ENCODE results near the gene PANK1. TPM values are rescaled to one million over a fixed set of nuclear protein-coding genes. Genes with fewer than 3 reads are reported as not detected.

PANK1 gene
- total RNA-seq, 1 donor from 2014 or later = 38.0 TPM

DNA sequence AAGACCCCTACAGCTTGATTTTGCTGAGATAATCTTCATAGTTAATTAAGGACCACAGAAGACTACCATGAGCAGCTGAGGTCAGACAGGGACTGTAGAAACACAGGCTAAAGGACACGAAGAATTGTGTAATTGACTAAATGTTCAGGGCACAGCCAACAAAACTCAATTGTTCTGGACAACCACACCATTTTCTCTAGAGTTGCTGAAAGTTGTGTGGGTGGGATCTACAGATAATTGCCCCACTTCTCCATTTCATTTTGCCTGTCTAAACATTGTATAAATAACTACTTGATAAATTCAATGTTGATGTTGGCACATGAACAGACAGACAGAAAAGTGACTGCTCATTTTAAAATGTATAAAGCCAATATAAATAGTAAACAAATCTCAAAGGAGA lies 70.7 kb downstream of the PANK1 start:
- Mint-ChIP-seq H3K9me3 (peaks cover 6% of the 10 kb centered on the region), H3K4me1 (no peaks in the 10 kb centered on the region), H3K27ac (no peak overlapping the region), H3K27me3 (ENCODE audit: insufficient read depth, low read depth) (no peaks in the 10 kb centered on the region), H3K36me3 (peaks cover 4% of the 10 kb centered on the region), H3K4me3 (no peak overlapping the region)
- no peaks in the 10 kb centered on the region for H3K79me2 ChIP-seq (ENCODE audit: low read depth)
- no peak overlapping the region for H2AFZ ChIP-seq (replicated peaks)
- no peak overlapping the region for H3K4me2 ChIP-seq
- DNase-seq (ENCODE audit: low spot score) = no peak
- H4K20me1 ChIP-seq (ENCODE audit: low read depth) = no peaks in the 10 kb centered on the region
- no peak overlapping the region for H3K9ac ChIP-seq
- no peaks in the 10 kb centered on the region for H3K4me1 ChIP-seq
- H3K36me3 ChIP-seq = no peaks in the 10 kb centered on the region
- H3K4me3 ChIP-seq = no peak overlapping the region
- H3K9me3 ChIP-seq (ENCODE audit: low read depth) = no peaks in the 10 kb centered on the region
- TF ChIP-seq EZH2phosphoT487 (IDR thresholded peaks at IDR 0.05) = no peak
- no peak for TF ChIP-seq EZH2 (IDR thresholded peaks at IDR 0.05)
- TF ChIP-seq CTCF (IDR thresholded peaks at IDR 0.05) = no peak
- H3K27ac ChIP-seq = no peak overlapping the region
- H3F3A ChIP-seq (ENCODE audit: low read depth) = no peaks in the 10 kb centered on the region
- H3K27me3 ChIP-seq = no peaks in the 10 kb centered on the region

- Histone ChIP-seq H3K27ac (no peak overlapping the region), H3K4me3 (no peak overlapping the region), H2AFZ (replicated peaks) (no peak overlapping the region), H3K9me3 (ENCODE audit: low read depth) (no peaks in the 10 kb centered on the region), H3K4me1 (no peaks in the 10 kb centered on the region), H3K79me2 (ENCODE audit: low read depth) (no peaks in the 10 kb centered on the region), H3K4me2 (no peak overlapping the region), H4K20me1 (ENCODE audit: low read depth) (no peaks in the 10 kb centered on the region), H3K9ac (no peak overlapping the region), H3K27me3 (no peaks in the 10 kb centered on the region), H3K36me3 (no peaks in the 10 kb centered on the region), H3F3A (ENCODE audit: low read depth) (no peaks in the 10 kb centered on the region)
- H3K27ac Mint-ChIP-seq = no peak overlapping the region
- H3K27me3 Mint-ChIP-seq (ENCODE audit: insufficient read depth, low read depth) = no peaks in the 10 kb centered on the region
- TF ChIP-seq CTCF (IDR thresholded peaks at IDR 0.05) (no peak), EZH2phosphoT487 (IDR thresholded peaks at IDR 0.05) (no peak), EZH2 (IDR thresholded peaks at IDR 0.05) (no peak)
- DNase-seq (ENCODE audit: low spot score) = no peak
- H3K4me1 Mint-ChIP-seq = no peaks in the 10 kb centered on the region
- H3K9me3 Mint-ChIP-seq = no peaks in the 10 kb centered on the region
- H3K4me3 Mint-ChIP-seq = no peak overlapping the region
- H3K36me3 Mint-ChIP-seq = no peaks in the 10 kb centered on the region
Observed at GRCh38 chr10:89567576-89568245, 77.3 kb downstream of the PANK1 start.

GRCh38 chr10:89566992-89567391 lies 78.0 kb downstream of the PANK1 start:
- no peaks in the 10 kb centered on the region for H3K4me1 Mint-ChIP-seq
- H3K36me3 ChIP-seq = no peaks in the 10 kb centered on the region
- H3K9me3 ChIP-seq (ENCODE audit: low read depth) = no peaks in the 10 kb centered on the region
- H3K36me3 Mint-ChIP-seq = no peaks in the 10 kb centered on the region
- no peak overlapping the region for H3K9ac ChIP-seq
- H3K4me3 Mint-ChIP-seq = no peak overlapping the region
- H3K27me3 Mint-ChIP-seq (ENCODE audit: insufficient read depth, low read depth) = no peaks in the 10 kb centered on the region
- no peaks in the 10 kb centered on the region for H3K9me3 Mint-ChIP-seq
- H3K27ac Mint-ChIP-seq = no peak overlapping the region
- H3K4me3 ChIP-seq = no peak overlapping the region
- no peaks in the 10 kb centered on the region for H3K79me2 ChIP-seq (ENCODE audit: low read depth)
- no peaks in the 10 kb centered on the region for H3K27me3 ChIP-seq
- H2AFZ ChIP-seq (replicated peaks) = no peak overlapping the region
- H3K27ac ChIP-seq = no peak overlapping the region
- no peaks in the 10 kb centered on the region for H3F3A ChIP-seq (ENCODE audit: low read depth)
- H4K20me1 ChIP-seq (ENCODE audit: low read depth) = no peaks in the 10 kb centered on the region
- DNase-seq (ENCODE audit: low spot score) = no peak
- H3K4me2 ChIP-seq = no peak overlapping the region
- TF ChIP-seq EZH2phosphoT487 (IDR thresholded peaks at IDR 0.05) = no peak
- TF ChIP-seq EZH2 (IDR thresholded peaks at IDR 0.05) = no peak
- TF ChIP-seq CTCF (IDR thresholded peaks at IDR 0.05) = no peak
- no peaks in the 10 kb centered on the region for H3K4me1 ChIP-seq
